Activated CD4-positive, alpha-beta memory T cell treated with anti-CD3 and anti-CD28 coated beads for 36 hours (primary cell): ENCODE data around the gene SYPL2. TPM values are rescaled to one million over a fixed set of nuclear protein-coding genes. Genes with fewer than 3 reads are reported as not detected.
A peak's percentile ranks its signal among the peaks of the same experiment; 100 is the strongest.

Experiments used
- CTCF ChIA-PET: fragments of 350-600 bp; sonication (Branson Sonifier 250); formaldehyde crosslinking; loops from one replicate; lab custom pipeline; 2021; ENCODE audit warnings: antibody characterized with exemption, inconsistent platforms; lab: Charles Lee
- POLR2A ChIA-PET: fragments of 350-600 bp; sonication (Branson Sonifier 250); formaldehyde crosslinking; loops from one replicate; lab custom pipeline; 2021; ENCODE audit warnings: antibody characterized with exemption; lab: Charles Lee
- DNase-seq: peaks from one replicate; pipeline ENCODE4 v3.0.0-alpha.2; 2020
- H3K27ac Mint-ChIP-seq: one replicate; pipeline ENCODE4 v1.8.0; 2021; ENCODE audit warnings: mixed read lengths
- H3K27me3 Mint-ChIP-seq: one replicate; pipeline ENCODE4 v1.8.0; 2021; ENCODE audit warnings: mixed read lengths
- H3K36me3 Mint-ChIP-seq: one replicate; pipeline ENCODE4 v1.8.0; 2021; ENCODE audit warnings: mixed read lengths
- H3K4me1 Mint-ChIP-seq: one replicate; pipeline ENCODE4 v1.8.0; 2021; ENCODE audit warnings: low read depth, mixed read lengths
- H3K4me3 Mint-ChIP-seq: one replicate; pipeline ENCODE4 v1.8.0; 2021; ENCODE audit warnings: mild to moderate bottlenecking, mixed read lengths
- H3K9me3 Mint-ChIP-seq: one replicate; pipeline ENCODE4 v1.8.0; 2021; ENCODE audit warnings: mixed read lengths
- intact Hi-C: fragments of 100-400 bp; cut with micrococcal nuclease; formaldehyde crosslinking; loops from one replicate; pipeline ENCODE4 v1.15.1; 2023
- total RNA-seq, 2 experiments: library from RNA; stranded (reverse); gene quantifications; one replicate each; pipeline ENCODE4 v1.2.3, GENCODE V29; 2021

Gene SYPL2
- not detected for total RNA-seq

- peak; percentile 34 for DNase-seq
- H3K27me3 Mint-ChIP-seq, result peaks cover 48% of the 10 kb centered on the region
- H3K9me3 Mint-ChIP-seq, result no peaks in the 10 kb centered on the region
- intact Hi-C loops, result loop anchor here (5.0 kb wide), 1 partner anchor 39 kb away; the partner anchor contains the start of gene PSMA5
- H3K4me3 Mint-ChIP-seq, result peak within 1 kb of the TSS; percentile 32
- CTCF ChIA-PET, result no interaction called here
- peaks cover 3% of the 10 kb centered on the region for H3K4me1 Mint-ChIP-seq
- POLR2A ChIA-PET, result no interaction called here
- no peak within 1 kb of the TSS for H3K27ac Mint-ChIP-seq
- no peaks in the 10 kb centered on the region for H3K36me3 Mint-ChIP-seq
Measured at GRCh38 chr1:109466452-109467300, at the start of gene SYPL2. Gene SYPL2 (plus strand): TSS chr1:109466546. CDS start chr1:109466844, 298 bp downstream.

- H3K27me3 Mint-ChIP-seq, result no peaks in the 10 kb centered on the region
- H3K9me3 Mint-ChIP-seq, result no peaks in the 10 kb centered on the region
- intact Hi-C loops, result no loop called here
- H3K36me3 Mint-ChIP-seq, result peaks cover 35% of the 10 kb centered on the region
- H3K27ac Mint-ChIP-seq, result peak overlapping the region; percentile 98
- peaks cover 43% of the 10 kb centered on the region for H3K4me1 Mint-ChIP-seq
- DNase-seq, result no peak
- CTCF ChIA-PET, result interaction anchor here (1.3 to 2.9 kb wide), 2 partner anchors 67 to 109 kb away, joined by 3 to 12 read pairs; no protein-coding TSS in a partner anchor
- H3K4me3 Mint-ChIP-seq, result peak overlapping the region; percentile 93
- POLR2A ChIA-PET, result interaction anchor here (0.6 to 0.7 kb wide), 2 partner anchors 172 to 1826 kb away, joined by 4 to 5 read pairs; no protein-coding TSS in a partner anchor
Measured at GRCh38 chr1:109423498-109423897, 42.8 kb upstream of the SYPL2 start.

- DNase-seq, result peak; percentile 79
- peak overlapping the region; percentile 93 for H3K4me3 Mint-ChIP-seq
- peak overlapping the region; percentile 98 for H3K27ac Mint-ChIP-seq
- CTCF ChIA-PET, result interaction anchor here (0.7 to 5.2 kb wide), 12 partner anchors 12 to 224 kb away, joined by 3 to 52 read pairs (median 3); partner anchors contain the start of genes AMPD2, ATXN7L2, CYB561D1 and GNAT2
- peaks cover 23% of the 10 kb centered on the region for H3K36me3 Mint-ChIP-seq
- H3K4me1 Mint-ChIP-seq, result peaks cover 38% of the 10 kb centered on the region
- no peaks in the 10 kb centered on the region for H3K9me3 Mint-ChIP-seq
- intact Hi-C loops, result loop anchor here (1.0 to 5.0 kb wide), 12 partner anchors 21 to 609 kb away; partner anchors contain the start of genes ATXN7L2, CYB561D1, GNAI3 and PSRC1
- H3K27me3 Mint-ChIP-seq, result no peaks in the 10 kb centered on the region
- POLR2A ChIA-PET, result interaction anchor here (0.8 to 3.8 kb wide), 19 partner anchors 11 to 913 kb away, joined by 3 to 36 read pairs (median 4); partner anchors contain the start of genes ATXN7L2, CLCC1, CYB561D1 and GNAI3
Measured at GRCh38 chr1:109425391-109426280, 40.7 kb upstream of the SYPL2 start.

- DNase-seq, result peak; percentile 98
- H3K4me3 Mint-ChIP-seq, result peak within 1 kb of the TSS; percentile 93
- H3K27ac Mint-ChIP-seq, result peak within 1 kb of the TSS; percentile 98
- no peaks in the 10 kb centered on the region for H3K9me3 Mint-ChIP-seq
- intact Hi-C loops, result loop anchor here (1.0 to 5.0 kb wide), 8 partner anchors 41 to 326 kb away; partner anchors contain the start of genes ATXN7L2, CYB561D1, GNAI3 and PSRC1
- ChIA-PET CTCF (interaction anchor here (0.7 to 5.2 kb wide), 11 partner anchors 11 to 193 kb away, joined by 3 to 52 read pairs (median 3); partner anchors contain the start of genes AMPD2, ATXN7L2, CYB561D1 and GNAT2), POLR2A (interaction anchor here (0.8 to 3.8 kb wide), 11 partner anchors 12 to 912 kb away, joined by 3 to 36 read pairs (median 4); partner anchors contain the start of genes ATXN7L2, CYB561D1, GNAI3 and PSRC1)
- H3K27me3 Mint-ChIP-seq, result no peaks in the 10 kb centered on the region
- peaks cover 38% of the 10 kb centered on the region for H3K4me1 Mint-ChIP-seq
- peaks cover 23% of the 10 kb centered on the region for H3K36me3 Mint-ChIP-seq
Measured at GRCh38 chr1:109426281-109427170, 39.8 kb upstream of the SYPL2 start, which contains the start of gene PSMA5. Gene PSMA5 (minus strand): TSS chr1:109426448. CDS start chr1:109426330, 118 bp downstream.

GRCh38 chr1:109427171-109427467 is 39.2 kb upstream of the SYPL2 start:
- H3K4me1 Mint-ChIP-seq, result peaks cover 32% of the 10 kb centered on the region
- peak overlapping the region; percentile 93 for H3K4me3 Mint-ChIP-seq
- DNase-seq, result no peak
- POLR2A ChIA-PET, result interaction anchor here (1.2 to 3.8 kb wide), 4 partner anchors 12 to 213 kb away, joined by 3 to 36 read pairs (median 13); partner anchors contain the start of genes ATXN7L2, GNAI3 and SARS1
- intact Hi-C loops, result loop anchor here (2.0 to 5.0 kb wide), 4 partner anchors 40 to 326 kb away; partner anchors contain the start of genes CYB561D1 and SYPL2
- H3K27ac Mint-ChIP-seq, result peak overlapping the region; percentile 98
- H3K9me3 Mint-ChIP-seq, result no peaks in the 10 kb centered on the region
- CTCF ChIA-PET, result interaction anchor here (1.2 to 5.2 kb wide), 5 partner anchors 56 to 119 kb away, joined by 3 to 52 read pairs (median 7); partner anchors contain the start of gene ATXN7L2
- H3K36me3 Mint-ChIP-seq, result peaks cover 19% of the 10 kb centered on the region
- H3K27me3 Mint-ChIP-seq, result no peaks in the 10 kb centered on the region

- Mint-ChIP-seq H3K27ac (no peak overlapping the region), H3K4me1 (peaks cover 4% of the 10 kb centered on the region), H3K27me3 (peaks cover 4% of the 10 kb centered on the region), H3K36me3 (no peaks in the 10 kb centered on the region), H3K9me3 (peaks cover 2% of the 10 kb centered on the region), H3K4me3 (no peak overlapping the region)
- ChIA-PET CTCF (interaction anchor here (1.8 kb wide), 1 partner anchor 101 kb away, joined by 6 read pairs; no protein-coding TSS in a partner anchor), POLR2A (no interaction called here)
- intact Hi-C loops, result no loop called here
- no peak for DNase-seq
Measured at GRCh38 chr1:109432336-109432735, 34.0 kb upstream of the SYPL2 start.

- no peak overlapping the region for H3K27ac Mint-ChIP-seq
- no peaks in the 10 kb centered on the region for H3K4me1 Mint-ChIP-seq
- intact Hi-C loops, result no loop called here
- ChIA-PET CTCF (no interaction called here), POLR2A (no interaction called here)
- no peaks in the 10 kb centered on the region for H3K36me3 Mint-ChIP-seq
- no peak for DNase-seq
- H3K4me3 Mint-ChIP-seq, result no peak overlapping the region
- H3K9me3 Mint-ChIP-seq, result peaks cover 2% of the 10 kb centered on the region
- H3K27me3 Mint-ChIP-seq, result peaks cover 4% of the 10 kb centered on the region
Measured at GRCh38 chr1:109433322-109433721, 33.0 kb upstream of the SYPL2 start.

- Mint-ChIP-seq H3K36me3 (no peaks in the 10 kb centered on the region), H3K4me1 (no peaks in the 10 kb centered on the region), H3K27ac (no peak overlapping the region), H3K4me3 (no peak overlapping the region), H3K9me3 (peaks cover 2% of the 10 kb centered on the region), H3K27me3 (peaks cover 4% of the 10 kb centered on the region)
- ChIA-PET CTCF (no interaction called here), POLR2A (no interaction called here)
- no peak for DNase-seq
- intact Hi-C loops, result no loop called here
Measured at GRCh38 chr1:109434484-109434883, 31.9 kb upstream of the SYPL2 start.

- Mint-ChIP-seq H3K9me3 (peaks cover 2% of the 10 kb centered on the region), H3K4me1 (no peaks in the 10 kb centered on the region), H3K27ac (no peak overlapping the region), H3K4me3 (no peak overlapping the region), H3K36me3 (no peaks in the 10 kb centered on the region), H3K27me3 (peaks cover 4% of the 10 kb centered on the region)
- ChIA-PET CTCF (interaction anchor here (1.6 kb wide), 1 partner anchor 51 kb away, joined by 6 read pairs; no protein-coding TSS in a partner anchor), POLR2A (interaction anchor here (1.1 to 1.2 kb wide), 2 partner anchors 12 to 14 kb away, joined by 3 to 4 read pairs; partner anchors contain the start of gene PSMA5)
- no peak for DNase-seq
- intact Hi-C loops, result no loop called here
Measured at GRCh38 chr1:109438798-109439297, 27.5 kb upstream of the SYPL2 start.

GRCh38 chr1:109441069-109441468 is 25.3 kb upstream of the SYPL2 start:
- Mint-ChIP-seq H3K27ac (no peak overlapping the region), H3K4me1 (no peaks in the 10 kb centered on the region), H3K27me3 (peaks cover 3% of the 10 kb centered on the region), H3K9me3 (no peaks in the 10 kb centered on the region), H3K36me3 (no peaks in the 10 kb centered on the region), H3K4me3 (no peak overlapping the region)
- CTCF ChIA-PET, result interaction anchor here (1.0 kb wide), 1 partner anchor 89 kb away, joined by 3 read pairs; no protein-coding TSS in a partner anchor
- POLR2A ChIA-PET, result no interaction called here
- DNase-seq, result no peak
- intact Hi-C loops, result no loop called here
